OCI-LY7 (cell line): ENCODE measurements around the gene MIER3.

ENCODE experiments used
- CTCF ChIP-seq: fragments of 200-600 bp; sonication (generic); conservative IDR thresholded peaks from 2 replicates; pipeline ENCODE4 v1.5.1; 2014; ENCODE audit warnings: mild to moderate bottlenecking, antibody characterized with exemption, low read length, moderate library complexity, mixed read lengths
- EZH2phosphoT487 ChIP-seq: fragments of 200-600 bp; sonication (generic); IDR thresholded peaks from 2 replicates; pipeline ENCODE4 v1.6.1; 2018; ENCODE audit warnings: low read depth, borderline replicate concordance, mild to moderate bottlenecking, mixed run types, antibody characterized with exemption, low read length, moderate library complexity, mixed read lengths

GRCh38 chr5:56950626-56951125, 1.2 kb downstream of the MIER3 start:
- TF ChIP-seq CTCF (no peak), EZH2phosphoT487 (no peak)
